Psoas muscle (tissue), 8 donors: ENCODE measurements around the gene THBS3. TPM values are rescaled to one million over a fixed set of nuclear protein-coding genes. Genes with fewer than 3 reads are reported as not detected.

Experiments used
- ATAC-seq, 4 donors: fragments of 200-7000 bp; cut with Tn5 transposase; one replicate each; pipeline ENCODE4 v1.9.1; 2020; ENCODE audit warnings: moderate library complexity in 3 of 4, mild to moderate bottlenecking in 2 of 4
- DNase-seq, 2 donors: peaks; one replicate each; pipeline ENCODE4 v3.0.0-alpha.2; 2020
- H3K27ac ChIP-seq: fragments of 200-600 bp; one replicate; pipeline ENCODE4 v1.8.0; 2022
- H3K27me3 ChIP-seq, 3 donors: fragments of 200-600 bp in 1 of 3; one replicate each; pipeline versions ENCODE4 v1.6.1 to v1.8.0; 2013 to 2022; ENCODE audit warnings: low read length in 2 of 3, mild to moderate bottlenecking in 2 of 3, moderate library complexity in 1 of 3; ENCODE audit not compliant: insufficient read depth in 3 of 3
- H3K36me3 ChIP-seq, 2 donors: fragments of 200-600 bp in 1 of 2; one replicate each; pipeline versions ENCODE4 v1.6.1 to v1.8.0; 2013 to 2022; ENCODE audit warnings: low read depth in 1 of 2, mild to moderate bottlenecking in 1 of 2, moderate library complexity in 1 of 2; ENCODE audit not compliant: insufficient read depth in 1 of 2
- H3K4me1 ChIP-seq: fragments of 200-600 bp; one replicate; pipeline ENCODE4 v1.8.0; 2022
- H3K4me3 ChIP-seq: fragments of 200-600 bp; one replicate; pipeline ENCODE4 v1.8.0; 2022; ENCODE audit warnings: mild to moderate bottlenecking
- H3K9me3 ChIP-seq: fragments of 200-600 bp; one replicate; pipeline ENCODE4 v1.8.0; 2022
- CTCF ChIP-seq: fragments of 200-600 bp; IDR thresholded peaks from one replicate; pipeline ENCODE4 v1.8.0; 2022; ENCODE audit warnings: antibody characterized with exemption
- WGBS, 3 donors: extraction: QIAGEN DNeasy Blood & Tissue Kit; methylation state at CpG; one replicate each; pipeline versions ENCODE4 v1.1.6 to v1.1.7; 2013; 5-methylcytosine and 5-hydroxymethylcytosine counted together
- intact Hi-C, 2 donors: fragments of 100-400 bp; cut with DNase I; formaldehyde crosslinking; loops; one replicate each; pipeline versions ENCODE4 v1.11.0 to v1.14.2; 2022
- polyA plus RNA-seq, 3 donors: library from polyadenylated mRNA; stranded (reverse); fragments of 200-250 nt; gene quantifications; one replicate each; pipeline ENCODE4 v1.2.3, GENCODE V29; 2013
- total RNA-seq, 4 donors: library from RNA; stranded (reverse); fragmentation: NEBNext Ultra II Directional in 2 of 4; extraction: Animal tissue kit (Norgen Biotek cat#: 25700) in 2 of 4; gene quantifications; one replicate each; pipeline versions ENCODE4 v1.2.1 to v1.2.4, GENCODE V29; 2021 to 2023
- donor health status: healthy with polysubstance abuse.
- donor health status: DM: no; HTN: no; CAD: no; lungs with moderate emphysema.
- donor health status: Bipolar disorder and iron deficiency.
- donor health status: healthy.
- donor health status: DM: yes; HTN: yes; CAD: no.
- donor health status: DM: no; HTN: no; CAD: no.
- donor health status: DM: no; HTN: no; CAD: no.
- donor health status: DM: yes; HTN: yes; CAD: no.

The THBS3 gene
- total and polyA plus RNA-seq, 7 donors = 2.8 to 8.1 (median 3.5) TPM

- Histone ChIP-seq H3K4me1 (peaks cover 10% of the 10 kb centered on the region), H3K27ac (peak overlapping the region; percentile 62), H3K27me3 (no peaks in the 10 kb centered on the region), H3K36me3 (no peaks in the 10 kb centered on the region), H3K9me3 (no peaks in the 10 kb centered on the region), H3K4me3 (no peak overlapping the region)
- TF ChIP-seq CTCF = no peak
- DNase-seq = peak in 1 of 2 donors; percentile 75
- intact Hi-C loops = no loop called here
- 20 to 39% (median 26%) methylated on average over 18 to 21 of the region's 21 CpGs for WGBS, 3 donors
- peak; percentile 63 to 95 (median 88) for ATAC-seq
Measured at GRCh38 chr1:155184835-155185782, 22.6 kb downstream of the THBS3 start.

GRCh38 chr1:155184351-155184811 lies 23.3 kb downstream of the THBS3 start:
- ATAC-seq = no peak
- TF ChIP-seq CTCF = no peak
- intact Hi-C loops = no loop called here
- Histone ChIP-seq H3K27me3 (no peaks in the 10 kb centered on the region), H3K36me3 (no peaks in the 10 kb centered on the region), H3K27ac (peak overlapping the region; percentile 62), H3K4me3 (no peak overlapping the region), H3K4me1 (peaks cover 10% of the 10 kb centered on the region), H3K9me3 (no peaks in the 10 kb centered on the region)
- 39 to 61% (median 61%) methylated on average over 3 to 4 of the region's 4 CpGs for WGBS, 3 donors
- DNase-seq = peak in 1 of 2 donors; percentile 48

GRCh38 chr1:155183775-155184221 lies 23.9 kb downstream of the THBS3 start:
- intact Hi-C loops = no loop called here

GRCh38 chr1:155182052-155182550 lies 25.6 kb downstream of the THBS3 start:
- 83 to 90% (median 85%) methylated on average over 7 of the region's 7 CpGs for WGBS, 3 donors
- H3K9me3 ChIP-seq = no peaks in the 10 kb centered on the region
- TF ChIP-seq CTCF = no peak

More at GRCh38 chr1:155183775-155184221, 23.9 kb downstream of the THBS3 start:
- DNase-seq (peak in 1 of 2 donors; percentile 42), ATAC-seq (no peak)
- H3K27me3 ChIP-seq = no peaks in the 10 kb centered on the region
- no peak overlapping the region for H3K4me3 ChIP-seq
- WGBS, 3 donors = 80 to 84% (median 82%) methylated on average over 19 to 20 of the region's 20 CpGs
- no peak for TF ChIP-seq CTCF
- no peaks in the 10 kb centered on the region for H3K9me3 ChIP-seq
- no peak overlapping the region for H3K27ac ChIP-seq
- H3K36me3 ChIP-seq = no peaks in the 10 kb centered on the region
- H3K4me1 ChIP-seq = peaks cover 10% of the 10 kb centered on the region

More at GRCh38 chr1:155182052-155182550, 25.6 kb downstream of the THBS3 start:
- DNase-seq = no peak
- H3K4me1 ChIP-seq = peaks cover 10% of the 10 kb centered on the region
- no peak overlapping the region for H3K27ac ChIP-seq
- no peaks in the 10 kb centered on the region for H3K27me3 ChIP-seq
- intact Hi-C loops = no loop called here
- H3K4me3 ChIP-seq = no peak overlapping the region
- H3K36me3 ChIP-seq = no peaks in the 10 kb centered on the region
- ATAC-seq = no peak
